ENCODE results near the gene CALML5. TPM values are rescaled to one million over a fixed set of nuclear protein-coding genes. Genes with fewer than 3 reads are reported as not detected.

CALML5 gene
- total and polyA plus RNA-seq, 9 of the 15 experiments (the other 6 are each of a cell fraction or from before 2014, with no cell fraction given) = not detected

DNA sequence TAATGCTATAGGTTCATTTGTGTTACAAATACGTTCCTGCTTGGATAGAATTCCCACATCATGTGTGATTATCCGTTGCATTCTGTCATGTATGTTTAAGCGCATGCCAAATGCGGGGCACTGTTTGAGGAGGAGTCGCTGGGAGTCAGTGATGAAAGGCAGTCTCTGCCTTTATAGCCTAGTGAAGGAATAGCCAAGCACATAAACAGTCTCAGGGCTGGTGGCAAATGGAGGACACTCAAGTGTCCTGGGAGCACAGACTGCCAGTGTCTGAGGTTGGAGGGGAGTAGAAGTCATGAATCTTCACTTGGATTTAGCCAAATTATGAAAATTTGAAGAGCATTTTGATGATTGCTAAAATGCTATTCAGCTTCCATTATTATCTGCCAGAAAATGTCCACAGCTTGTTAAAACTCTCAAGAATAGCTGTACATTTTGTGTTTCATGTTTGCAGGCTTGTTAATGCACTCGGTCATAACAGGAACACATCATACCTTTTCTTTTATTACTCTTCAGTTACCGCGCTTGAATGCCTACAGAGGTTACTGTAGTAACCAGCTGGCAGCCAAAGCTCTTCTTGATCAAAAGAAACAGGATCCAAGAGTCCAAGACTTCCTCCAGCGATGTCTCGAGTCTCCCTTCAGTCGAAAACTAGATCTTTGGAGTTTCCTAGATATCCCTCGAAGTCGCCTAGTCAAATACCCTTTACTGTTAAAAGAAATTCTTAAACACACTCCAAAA is 45.5 kb downstream of the CALML5 start:
- Histone ChIP-seq H3K27me3 (ENCODE audit: control insufficient read depth in 2 of 2, insufficient read depth in 2 of 2, low read length in 2 of 2) (no peaks in the 10 kb centered on the region), H2AFZ (ENCODE audit: low read depth, low read length) (no peak overlapping the region), H3K9me1 (ENCODE audit: control insufficient read depth, insufficient read depth, low read length) (no peaks in the 10 kb centered on the region), H3K36me3 (ENCODE audit: control insufficient read depth, insufficient read depth, low read length) (peaks cover 91% of the 10 kb centered on the region), H3K9ac (ENCODE audit: insufficient read depth in 1 of 2, low read depth in 2 of 2, low read length in 2 of 2) (no peak overlapping the region), H3K27ac (ENCODE audit: extremely low read depth, low read depth, low read length) (0 out of 3 replicates have a peak overlapping the region, but pooled peaks have one; percentile 10), H3K4me1 (replicated peaks in 1 of 2; ENCODE audit: control insufficient read depth in 2 of 2, insufficient read depth in 2 of 2, low read length in 2 of 2) (peaks cover 3 to 12% of the 10 kb centered on the region in 2 experiments), H3K9me3 (replicated peaks; ENCODE audit: control insufficient read depth, insufficient read depth, low read depth, low read length) (no peaks in the 10 kb centered on the region), H3K4me2 (ENCODE audit: insufficient read depth, low read length) (no peak overlapping the region), H4K20me1 (replicated peaks; ENCODE audit: control insufficient read depth, insufficient read depth, low read length) (no peaks in the 10 kb centered on the region), H3K79me2 (ENCODE audit: control insufficient read depth, insufficient read depth, low read length) (peaks cover 100% of the 10 kb centered on the region), H3K4me3 (no peak overlapping the region)
- POLR2A ChIA-PET = interaction anchor here (0.6 to 4.6 kb wide), 4 partner anchors 10 to 176 kb away, joined by 3 to 30 read pairs (median 4); no protein-coding TSS in a partner anchor
- WGBS (ENCODE audit: insufficient coverage, low coverage, missing lambda C conversion rate) = 87% methylated on average over 13 of the region's 13 CpGs
- DNase-seq (ENCODE audit: extremely low read depth in 1 of 4, low spot score in 3 of 4) (no peak), FAIRE-seq (no peak), ATAC-seq (no peak)
- no TSS peak for BruUV-seq (replicated peaks)
- TF ChIP-seq, protein P1, sequence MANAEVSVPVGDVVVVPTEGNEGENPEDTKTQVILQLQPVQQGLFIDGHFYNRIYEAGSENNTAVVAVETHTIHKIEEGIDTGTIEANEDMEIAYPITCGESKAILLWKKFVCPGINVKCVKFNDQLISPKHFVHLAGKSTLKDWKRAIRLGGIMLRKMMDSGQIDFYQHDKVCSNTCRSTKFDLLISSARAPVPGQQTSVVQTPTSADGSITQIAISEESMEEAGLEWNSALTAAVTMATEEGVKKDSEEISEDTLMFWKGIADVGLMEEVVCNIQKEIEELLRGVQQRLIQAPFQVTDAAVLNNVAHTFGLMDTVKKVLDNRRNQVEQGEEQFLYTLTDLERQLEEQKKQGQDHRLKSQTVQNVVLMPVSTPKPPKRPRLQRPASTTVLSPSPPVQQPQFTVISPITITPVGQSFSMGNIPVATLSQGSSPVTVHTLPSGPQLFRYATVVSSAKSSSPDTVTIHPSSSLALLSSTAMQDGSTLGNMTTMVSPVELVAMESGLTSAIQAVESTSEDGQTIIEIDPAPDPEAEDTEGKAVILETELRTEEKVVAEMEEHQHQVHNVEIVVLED (CRISPR knock-in tag; IDR thresholded peaks at IDR 0.05) = no peak
- TF ChIP-seq TCF7L2 (IDR thresholded peaks at IDR 0.05; ENCODE audit: low read depth, low read length) (no peak), ZBED1 (IDR thresholded peaks at IDR 0.05) (peak; percentile 49; the same call in 1 of the 2 replicates), SUPT5H (IDR thresholded peaks at IDR 0.05) (peak; percentile 28; the same call in 1 of the 2 replicates), RUNX1 (IDR thresholded peaks at IDR 0.05; ENCODE audit: low read depth) (no peak), CSDE1 (IDR thresholded peaks at IDR 0.05) (no peak), RBM34 (IDR thresholded peaks at IDR 0.05; ENCODE audit: borderline replicate concordance, insufficient read depth, low read length) (no peak), EZH2 (IDR thresholded peaks at IDR 0.05; ENCODE audit: borderline replicate concordance, low read depth, low read length) (no peak), CBX3 (IDR thresholded peaks at IDR 0.05; ENCODE audit: borderline replicate concordance in 1 of 2, low read length in 2 of 2) (no peak), OTX1 (CRISPR knock-in tag; IDR thresholded peaks at IDR 0.05) (no peak), PML (IDR thresholded peaks at IDR 0.05; ENCODE audit: low read length) (no peak)
- TF ChIP-seq, protein P2, sequence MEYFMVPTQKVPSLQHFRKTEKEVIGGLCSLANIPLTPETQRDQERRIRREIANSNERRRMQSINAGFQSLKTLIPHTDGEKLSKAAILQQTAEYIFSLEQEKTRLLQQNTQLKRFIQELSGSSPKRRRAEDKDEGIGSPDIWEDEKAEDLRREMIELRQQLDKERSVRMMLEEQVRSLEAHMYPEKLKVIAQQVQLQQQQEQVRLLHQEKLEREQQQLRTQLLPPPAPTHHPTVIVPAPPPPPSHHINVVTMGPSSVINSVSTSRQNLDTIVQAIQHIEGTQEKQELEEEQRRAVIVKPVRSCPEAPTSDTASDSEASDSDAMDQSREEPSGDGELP (CRISPR knock-in tag; IDR thresholded peaks at IDR 0.05; ENCODE audit: borderline replicate concordance) = no peak
- TF ChIP-seq, protein P3, sequence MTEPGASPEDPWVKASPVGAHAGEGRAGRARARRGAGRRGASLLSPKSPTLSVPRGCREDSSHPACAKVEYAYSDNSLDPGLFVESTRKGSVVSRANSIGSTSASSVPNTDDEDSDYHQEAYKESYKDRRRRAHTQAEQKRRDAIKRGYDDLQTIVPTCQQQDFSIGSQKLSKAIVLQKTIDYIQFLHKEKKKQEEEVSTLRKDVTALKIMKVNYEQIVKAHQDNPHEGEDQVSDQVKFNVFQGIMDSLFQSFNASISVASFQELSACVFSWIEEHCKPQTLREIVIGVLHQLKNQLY (CRISPR knock-in tag; conservative IDR thresholded peaks at IDR 0.05) = no peak
- TF ChIP-seq, protein P4, sequence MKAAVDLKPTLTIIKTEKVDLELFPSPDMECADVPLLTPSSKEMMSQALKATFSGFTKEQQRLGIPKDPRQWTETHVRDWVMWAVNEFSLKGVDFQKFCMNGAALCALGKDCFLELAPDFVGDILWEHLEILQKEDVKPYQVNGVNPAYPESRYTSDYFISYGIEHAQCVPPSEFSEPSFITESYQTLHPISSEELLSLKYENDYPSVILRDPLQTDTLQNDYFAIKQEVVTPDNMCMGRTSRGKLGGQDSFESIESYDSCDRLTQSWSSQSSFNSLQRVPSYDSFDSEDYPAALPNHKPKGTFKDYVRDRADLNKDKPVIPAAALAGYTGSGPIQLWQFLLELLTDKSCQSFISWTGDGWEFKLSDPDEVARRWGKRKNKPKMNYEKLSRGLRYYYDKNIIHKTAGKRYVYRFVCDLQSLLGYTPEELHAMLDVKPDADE (conservative IDR thresholded peaks at IDR 0.05; ENCODE audit: control insufficient read depth, low read depth, low read length) = no peak
- TF ChIP-seq, protein P5, sequence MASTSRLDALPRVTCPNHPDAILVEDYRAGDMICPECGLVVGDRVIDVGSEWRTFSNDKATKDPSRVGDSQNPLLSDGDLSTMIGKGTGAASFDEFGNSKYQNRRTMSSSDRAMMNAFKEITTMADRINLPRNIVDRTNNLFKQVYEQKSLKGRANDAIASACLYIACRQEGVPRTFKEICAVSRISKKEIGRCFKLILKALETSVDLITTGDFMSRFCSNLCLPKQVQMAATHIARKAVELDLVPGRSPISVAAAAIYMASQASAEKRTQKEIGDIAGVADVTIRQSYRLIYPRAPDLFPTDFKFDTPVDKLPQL (IDR thresholded peaks at IDR 0.05; ENCODE audit: extremely low read depth, insufficient read length) = no peak
- CTCF ChIA-PET (ENCODE audit: low intra/inter-chr PET ratio) = interaction anchor here (0.7 kb wide), 1 partner anchor 17 kb away, joined by 3 read pairs; no protein-coding TSS in a partner anchor
- intact Hi-C loops (cut with micrococcal nuclease) = no loop called here
- in situ Hi-C loops (cut with MboI) = no loop called here
